PC-3 (cell line): Measurements from ENCODE around the gene POP5. TPM values are rescaled to one million over a fixed set of nuclear protein-coding genes. Genes with fewer than 3 reads are reported as not detected.

Experiments
- ATAC-seq: fragments of 200-7000 bp; cut with Tn5 transposase; 2 replicates; pipeline ENCODE4 v1.9.1; 2020; ENCODE audit warnings: mild to moderate bottlenecking, moderate library complexity
- BruUV-seq: library from RNA; stranded (reverse); fragments of 400-500 nt; replicated peaks from 2 replicates; lab custom pipeline; 2021; lab: Mats Ljungman, UMichigan
- CTCF ChIA-PET: fragments of 300-600 bp; sonication (Branson Sonifier 250); formaldehyde crosslinking; loops from one replicate; lab custom pipeline; 2022; ENCODE audit warnings: antibody characterized with exemption; lab: Charles Lee
- POLR2A ChIA-PET: fragments of 300-600 bp; sonication (Branson Sonifier 250); formaldehyde crosslinking; loops from one replicate; lab custom pipeline; 2022; ENCODE audit warnings: antibody characterized with exemption; ENCODE audit not compliant: unreplicated experiment; lab: Charles Lee
- DNase-seq: peaks from one replicate; pipeline ENCODE4 v3.0.0-alpha.2; 2015
- H2AFZ ChIP-seq: fragments of 300-600 bp; sonication (generic); 2 replicates; pipeline ENCODE4 v1.6.0; 2016; ENCODE audit warnings: antibody characterized with exemption, low read length
- H3F3A ChIP-seq: fragments of 300-600 bp; sonication (generic); one replicate; pipeline ENCODE4 v1.6.0; 2017; ENCODE audit warnings: antibody characterized with exemption, low read length, control low read depth, mild to moderate bottlenecking; ENCODE audit not compliant: unreplicated experiment
- H3K27ac ChIP-seq: fragments of 300-600 bp; sonication (generic); 2 replicates; pipeline ENCODE4 v1.5.1; 2016; ENCODE audit warnings: mild to moderate bottlenecking, low read length
- H3K27me3 ChIP-seq: fragments of 300-600 bp; sonication (generic); 2 replicates; pipeline ENCODE4 v1.6.1; 2016; ENCODE audit warnings: low read length, mixed read lengths
- H3K36me3 ChIP-seq: fragments of 300-600 bp; sonication (generic); 2 replicates; pipeline ENCODE4 v1.6.1; 2016; ENCODE audit warnings: low read depth, mixed run types, low read length, mixed read lengths
- H3K4me1 ChIP-seq: fragments of 300-600 bp; sonication (generic); 2 replicates; pipeline ENCODE4 v1.5.1; 2016; ENCODE audit warnings: low read length; ENCODE audit not compliant: insufficient read depth
- H3K4me2 ChIP-seq: fragments of 300-600 bp; sonication (generic); 2 replicates; pipeline ENCODE4 v1.6.0; 2016; ENCODE audit warnings: low read length
- H3K4me3 ChIP-seq: fragments of 300-600 bp; sonication (generic); 2 replicates; pipeline ENCODE4 v1.5.1; 2016; ENCODE audit warnings: mild to moderate bottlenecking, low read length, mixed read lengths
- H3K79me2 ChIP-seq: fragments of 300-600 bp; sonication (generic); 2 replicates; pipeline ENCODE4 v1.6.1; 2017; ENCODE audit warnings: low read length, mixed read lengths
- H3K9ac ChIP-seq: fragments of 300-600 bp; sonication (generic); 2 replicates; pipeline ENCODE4 v1.6.0; 2016; ENCODE audit warnings: mild to moderate bottlenecking, low read length
- H3K9me2 ChIP-seq: fragments of 300-600 bp; sonication (generic); replicated peaks from 2 replicates; pipeline ENCODE4 v1.6.1; 2016; ENCODE audit warnings: mixed run types, low read length, mixed read lengths
- H3K9me3 ChIP-seq: fragments of 300-600 bp; sonication (generic); 2 replicates; pipeline ENCODE4 v1.6.1; 2016; ENCODE audit warnings: low read length, mixed read lengths
- H4K20me1 ChIP-seq: fragments of 300-600 bp; sonication (generic); 2 replicates; pipeline ENCODE4 v1.6.1; 2016; ENCODE audit warnings: low read length, mixed read lengths
- CTCF ChIP-seq: fragments of 300-600 bp; sonication (generic); conservative IDR thresholded peaks from 2 replicates; pipeline ENCODE4 v1.5.1; 2017; ENCODE audit warnings: antibody characterized with exemption, low read depth, mild to moderate bottlenecking, low read length
- EZH2 ChIP-seq: fragments of 300-600 bp; sonication (generic); IDR thresholded peaks from one replicate; pipeline ENCODE4 v1.6.1; 2017; ENCODE audit warnings: antibody characterized with exemption, mild to moderate bottlenecking, low read length; ENCODE audit not compliant: unreplicated experiment
- EZH2phosphoT487 ChIP-seq: fragments of 300-600 bp; sonication (generic); IDR thresholded peaks from 2 replicates; pipeline ENCODE4 v1.6.1; 2018; ENCODE audit warnings: mild to moderate bottlenecking, antibody characterized with exemption, low read length, borderline replicate concordance
- intact Hi-C: fragments of 100-400 bp; cut with micrococcal nuclease; formaldehyde crosslinking; loops from 2 replicates; pipeline ENCODE4 v1.9.0; 2023
- total RNA-seq: library from RNA; depleted of rRNA; stranded (reverse); fragments of >200 nt; gene quantifications from 2 replicates; pipeline ENCODE4 v1.2.3, GENCODE V29; 2014

POP5 gene
- total RNA-seq, 1 experiment from 2014 or later = 89.8 TPM

- H3K9me3 ChIP-seq = no peaks in the 10 kb centered on the region
- ChIA-PET CTCF (no interaction called here), POLR2A (no interaction called here)
- BruUV-seq = no TSS peak
- DNase-seq (no peak), ATAC-seq (no peak)
- H3F3A ChIP-seq = peaks cover 23% of the 10 kb centered on the region
- intact Hi-C loops = no loop called here
- no peak overlapping the region for H3K9ac ChIP-seq
- peaks cover 56% of the 10 kb centered on the region for H3K4me1 ChIP-seq
- H3K27ac ChIP-seq = no peak overlapping the region
- H3K9me2 ChIP-seq = no peaks in the 10 kb centered on the region
- peaks cover 59% of the 10 kb centered on the region for H4K20me1 ChIP-seq
- no peak overlapping the region for H2AFZ ChIP-seq
- H3K36me3 ChIP-seq = peaks cover 6% of the 10 kb centered on the region; the same call in 1 of the 2 replicates
- TF ChIP-seq EZH2 (no peak), EZH2phosphoT487 (no peak), CTCF (no peak)
- H3K4me2 ChIP-seq = peak overlapping the region; percentile 24; the same call in 1 of the 2 replicates
- no peaks in the 10 kb centered on the region for H3K27me3 ChIP-seq
- no peak overlapping the region for H3K4me3 ChIP-seq
- H3K79me2 ChIP-seq = peaks cover 96% of the 10 kb centered on the region
Measured at GRCh38 chr12:120540445-120540844, 40.8 kb downstream of the POP5 start.

GRCh38 chr12:120539303-120539702 is 41.9 kb downstream of the POP5 start:
- peaks cover 100% of the 10 kb centered on the region for H3K79me2 ChIP-seq
- peaks cover 20% of the 10 kb centered on the region for H3F3A ChIP-seq
- H3K4me2 ChIP-seq = peak overlapping the region; percentile 90
- no peaks in the 10 kb centered on the region for H3K27me3 ChIP-seq
- H3K27ac ChIP-seq = peak overlapping the region; percentile 62
- CTCF ChIA-PET = no interaction called here
- H3K36me3 ChIP-seq = peaks cover 6% of the 10 kb centered on the region; the same call in 1 of the 2 replicates
- peaks cover 60% of the 10 kb centered on the region for H4K20me1 ChIP-seq
- DNase-seq (peak; percentile 68), ATAC-seq (peak; percentile 23)
- H3K9me2 ChIP-seq = no peaks in the 10 kb centered on the region
- intact Hi-C loops = loop anchor here (5.0 kb wide), 2 partner anchors 102 to 148 kb away; partner anchors contain the start of genes COX6A1 and MLEC
- H3K9ac ChIP-seq = no peak overlapping the region
- H3K4me1 ChIP-seq = peaks cover 47% of the 10 kb centered on the region
- BruUV-seq = no TSS peak
- no peak overlapping the region for H2AFZ ChIP-seq
- TF ChIP-seq CTCF = no peak
- no peak for TF ChIP-seq EZH2
- no peak for TF ChIP-seq EZH2phosphoT487
- no peaks in the 10 kb centered on the region for H3K9me3 ChIP-seq
- peak overlapping the region; percentile 92; the same call in 1 of the 2 replicates for H3K4me3 ChIP-seq
- POLR2A ChIA-PET = interaction anchor here (0.6 to 1.6 kb wide), 2 partner anchors 10 to 149 kb away, joined by 4 read pairs; no protein-coding TSS in a partner anchor
